Epithelial cell of proximal tubule (primary cell): ENCODE results near the gene AUTS2. TPM values are rescaled to one million over a fixed set of nuclear protein-coding genes. Genes with fewer than 3 reads are reported as not detected.

Experiments
- DNase-seq: peaks from one replicate; pipeline ENCODE4 v3.0.0-alpha.2; 2011; ENCODE audit warnings: low read depth
- H3K4me3 ChIP-seq: 2 replicates; pipeline ENCODE4 v1.5.1; 2011; ENCODE audit warnings: low read depth, mild to moderate bottlenecking, low read length
- CTCF ChIP-seq: conservative IDR thresholded peaks from 2 replicates; pipeline ENCODE4 v1.5.1; 2012; ENCODE audit warnings: low read depth, mild to moderate bottlenecking, low read length
- total RNA-seq: library from RNA; depleted of rRNA; stranded (reverse); fragments of >200 nt; gene quantifications from 2 replicates; pipeline ENCODE4 v1.2.3, GENCODE V29; 2015

AUTS2 gene
- total RNA-seq, 1 donor from 2014 or later = 10.0 TPM

GRCh38 chr7:69620650-69621049 is 22.4 kb downstream of the AUTS2 start:
- no peak for DNase-seq
- TF ChIP-seq CTCF = no peak
- H3K4me3 ChIP-seq = no peak overlapping the region

GRCh38 chr7:69622014-69622835 is 23.9 kb downstream of the AUTS2 start:
- no peak overlapping the region for H3K4me3 ChIP-seq
- no peak for TF ChIP-seq CTCF
- no peak for DNase-seq

DNA sequence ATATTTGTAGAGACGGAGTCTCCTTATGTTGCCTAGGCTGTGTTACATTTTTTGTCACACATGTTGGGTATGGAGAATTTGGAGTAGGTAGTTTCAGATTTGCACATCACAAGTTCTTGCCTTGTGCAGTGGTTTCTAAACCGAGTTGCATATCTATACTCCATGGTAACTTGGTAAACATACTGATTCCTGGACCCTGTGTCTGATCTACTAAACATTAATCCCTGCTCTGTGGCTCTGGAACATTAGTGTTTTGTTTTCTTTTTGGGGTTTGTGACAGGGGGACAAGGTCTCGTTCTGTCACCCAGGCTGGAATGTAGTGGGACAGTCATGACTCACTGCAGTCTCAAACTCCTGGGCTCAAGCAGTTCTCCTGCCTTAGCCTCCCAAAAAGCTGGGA is 24.7 kb downstream of the AUTS2 start:
- TF ChIP-seq CTCF = no peak
- no peak overlapping the region for H3K4me3 ChIP-seq
- no peak for DNase-seq

GRCh38 chr7:69624435-69625230 is 26.4 kb downstream of the AUTS2 start:
- no peak for DNase-seq
- no peak overlapping the region for H3K4me3 ChIP-seq
- no peak for TF ChIP-seq CTCF

DNA sequence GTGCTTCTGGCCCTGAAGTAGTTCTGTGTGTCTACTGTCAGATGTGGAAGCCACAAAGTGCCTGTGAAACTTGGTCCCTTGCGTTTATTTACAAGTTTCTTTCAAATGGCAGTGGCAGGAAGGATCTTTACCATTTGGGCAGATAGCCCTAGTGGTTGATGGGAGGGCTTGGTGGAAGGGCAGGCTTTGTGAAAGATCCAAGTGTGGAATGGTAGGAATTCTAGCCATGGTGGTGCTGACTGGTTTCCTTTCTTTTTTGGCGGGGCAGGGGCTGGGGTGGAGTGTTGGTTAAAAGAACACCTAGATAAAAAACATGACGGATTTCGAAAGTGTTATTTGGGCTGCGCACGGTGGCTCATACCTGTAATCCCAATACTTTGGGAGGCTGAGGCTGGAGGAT is 27.0 kb downstream of the AUTS2 start:
- DNase-seq = no peak
- no peak overlapping the region for H3K4me3 ChIP-seq
- TF ChIP-seq CTCF = no peak

DNA sequence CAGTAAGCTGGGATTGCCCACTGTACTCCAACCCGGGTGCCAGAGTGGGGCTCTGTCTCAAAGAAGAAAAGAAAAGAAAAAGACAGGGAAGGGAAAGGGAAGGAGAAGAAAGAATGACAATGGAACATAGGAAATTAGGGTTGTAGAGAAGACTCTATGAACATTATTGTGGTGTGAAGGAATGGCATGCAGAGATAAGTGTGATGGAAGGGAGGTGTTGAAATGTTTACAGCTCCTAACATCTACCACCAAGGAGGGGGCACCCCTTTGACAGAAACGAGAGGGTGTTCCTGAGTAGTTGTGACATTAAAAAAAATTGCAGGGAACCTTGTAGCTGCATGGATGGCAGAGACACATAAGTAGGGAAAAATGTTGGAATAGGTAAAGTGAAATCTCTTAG is 27.5 kb downstream of the AUTS2 start:
- no peak for DNase-seq
- TF ChIP-seq CTCF = no peak

More for the DNA sequence above, 27.5 kb downstream of the AUTS2 start:
- H3K4me3 ChIP-seq = no peak overlapping the region
